NCI-H2227 (cell line): ENCODE results near the gene NUB1.

ENCODE experiments used
- DNase-seq: peaks from one replicate; lab custom pipeline; 2025; ENCODE audit not compliant: unreplicated experiment; lab: John Stamatoyannopoulos, UW

Gene NUB1

DNA sequence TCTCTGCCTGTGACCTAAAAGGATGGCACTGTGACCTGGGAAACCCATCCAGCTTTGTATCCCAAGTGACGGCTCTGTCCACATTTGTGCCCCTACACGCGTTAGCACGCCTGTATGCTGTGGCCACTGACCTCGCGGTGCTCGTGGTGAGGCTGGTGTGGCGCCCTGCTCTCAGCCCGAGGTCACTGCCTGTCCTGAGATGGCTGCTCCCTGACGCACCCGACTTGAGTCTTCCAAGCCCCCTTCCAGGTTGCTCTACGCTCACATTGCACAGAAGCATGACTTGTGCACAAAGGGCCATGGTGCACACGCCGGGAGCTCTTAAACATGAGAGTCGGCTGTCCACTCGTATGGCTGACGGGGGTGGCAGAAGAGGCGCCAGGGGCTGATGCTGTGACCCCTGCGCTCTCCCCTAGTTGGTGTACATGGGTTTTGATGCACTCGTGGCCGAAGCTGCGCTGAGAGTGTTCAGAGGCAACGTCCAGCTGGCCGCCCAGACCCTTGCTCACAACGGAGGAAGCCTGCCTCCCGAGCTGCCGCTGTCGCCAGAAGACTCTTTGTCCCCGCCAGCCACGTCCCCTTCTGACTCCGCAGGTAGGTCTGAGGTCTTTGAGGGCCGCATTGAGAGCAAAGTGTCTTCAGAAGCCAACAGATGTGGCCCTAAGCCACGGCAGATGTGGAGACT is 34.7 kb downstream of the NUB1 start:
- DNase-seq = no peak

DNA sequence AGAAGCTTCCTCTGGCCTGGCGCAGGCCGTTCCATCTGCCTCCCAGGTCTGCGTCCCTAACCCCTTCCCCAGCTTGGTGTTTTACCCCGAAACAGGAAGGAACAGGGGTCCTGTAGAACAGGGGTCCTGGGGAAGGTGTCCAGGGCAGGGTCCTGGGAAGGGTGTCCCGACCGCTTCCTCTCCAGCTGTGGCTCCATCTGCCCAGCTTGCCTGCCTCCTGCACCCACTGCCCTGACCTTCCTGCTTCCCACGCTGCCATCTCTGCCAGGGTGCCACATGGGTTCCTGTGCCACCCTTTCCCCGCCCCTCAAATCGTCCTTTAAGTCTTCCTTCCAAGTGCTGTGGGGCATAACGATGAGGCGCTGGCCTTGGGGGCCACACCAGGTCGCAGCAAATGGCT is 35.8 kb downstream of the NUB1 start:
- no peak for DNase-seq

DNA sequence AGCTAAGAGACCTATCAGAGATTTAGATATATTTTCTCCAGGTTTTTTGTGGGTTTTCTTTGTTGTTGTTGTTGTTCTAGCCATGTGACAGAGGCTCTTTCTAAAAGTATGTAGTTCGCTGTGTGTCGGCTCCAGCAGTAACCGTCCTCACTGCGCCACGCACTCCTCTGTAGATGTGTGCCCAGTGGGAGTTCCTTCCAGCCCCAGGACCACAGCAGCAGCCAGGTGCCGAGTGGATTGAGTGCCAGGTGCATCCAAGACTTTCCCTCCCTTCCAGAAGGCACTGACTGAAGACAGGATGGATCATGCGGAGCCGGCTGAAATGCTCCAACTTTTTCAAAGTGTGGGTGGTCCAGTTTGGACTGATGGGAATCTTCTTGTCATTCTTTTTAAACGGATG is 36.4 kb downstream of the NUB1 start:
- no peak for DNase-seq

DNA sequence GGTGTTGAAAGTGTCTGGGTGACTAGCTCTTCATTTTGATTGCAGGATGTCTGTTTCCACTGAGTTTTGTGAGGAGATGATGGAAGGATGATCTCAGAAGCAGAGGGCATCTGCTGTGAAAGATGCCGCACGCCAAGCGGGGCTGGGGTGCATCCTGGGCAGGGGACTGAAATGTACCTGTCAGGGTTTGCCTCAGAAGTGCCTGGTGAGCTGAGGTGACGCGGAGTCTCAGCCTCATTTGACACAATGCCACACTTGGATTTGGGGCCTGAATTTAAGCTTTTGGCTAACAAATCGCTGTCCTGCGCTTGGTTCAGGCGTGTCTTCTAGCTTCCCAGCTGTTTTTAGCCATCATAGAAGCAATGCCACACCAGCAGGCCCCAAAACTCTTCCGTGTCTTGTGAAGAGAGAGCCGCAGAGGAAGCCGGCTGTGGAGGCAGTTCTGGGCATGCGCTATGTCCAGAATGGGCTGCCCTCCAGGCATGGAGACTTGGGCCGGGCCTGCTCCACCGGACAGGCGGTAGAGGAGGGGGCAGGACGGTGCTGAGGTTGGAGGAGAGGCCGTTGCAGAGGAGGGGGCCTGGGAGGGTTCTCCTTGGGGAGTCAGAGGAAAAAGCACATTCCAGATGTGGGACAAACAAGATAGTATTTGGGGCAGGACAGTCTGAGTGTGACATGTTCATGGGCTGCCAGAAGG is 37.0 kb downstream of the NUB1 start:
- DNase-seq = no peak

DNA sequence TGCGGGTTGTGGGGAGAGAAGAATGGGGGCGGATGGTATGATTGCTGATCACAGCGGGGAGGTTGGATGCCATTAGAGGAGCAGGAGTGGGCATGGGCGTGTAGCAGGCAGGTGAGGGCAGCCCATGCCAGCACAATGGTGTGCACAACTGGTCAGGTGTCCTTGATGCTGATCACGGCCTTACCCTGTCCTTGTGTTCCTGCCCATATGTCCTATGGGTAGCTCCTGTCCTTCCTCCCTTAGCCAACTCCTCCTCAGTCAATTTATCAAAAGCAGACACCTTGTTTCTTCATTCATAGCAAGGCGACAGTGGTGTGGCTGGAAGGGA is 37.5 kb downstream of the NUB1 start:
- no peak for DNase-seq

DNA sequence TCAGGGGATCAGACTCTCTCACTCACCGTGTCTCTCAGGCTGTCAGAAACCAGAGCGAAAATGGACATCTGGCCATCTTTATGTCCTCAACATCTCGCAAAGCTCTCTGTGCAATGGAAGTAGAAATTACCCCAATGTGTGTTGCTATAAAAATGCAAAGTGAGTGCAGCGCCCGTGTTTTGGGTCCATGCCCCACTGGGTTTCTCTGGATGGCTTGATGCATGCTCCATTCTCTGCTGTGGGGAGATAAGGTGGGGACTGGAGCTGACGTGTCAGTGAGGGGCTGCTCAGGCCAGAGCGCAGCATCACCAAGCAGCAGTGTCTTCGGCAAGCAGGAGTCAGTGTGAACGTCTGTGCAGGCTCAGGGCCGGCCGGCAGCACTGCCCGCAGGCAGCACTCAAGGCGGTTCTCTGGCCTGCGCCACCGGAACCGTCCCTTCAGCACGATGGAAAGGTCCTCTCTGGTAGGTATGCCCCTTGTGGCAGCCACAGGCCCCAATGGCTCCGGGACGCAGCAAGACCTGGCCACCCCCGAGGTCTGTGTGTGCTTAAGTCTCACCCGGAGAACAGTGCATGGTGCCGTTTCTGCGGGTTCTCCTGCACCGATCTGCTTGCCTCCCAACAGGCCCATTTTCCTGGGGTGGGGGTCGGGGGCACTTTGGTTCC is 38.1 kb downstream of the NUB1 start:
- no peak for DNase-seq

DNA sequence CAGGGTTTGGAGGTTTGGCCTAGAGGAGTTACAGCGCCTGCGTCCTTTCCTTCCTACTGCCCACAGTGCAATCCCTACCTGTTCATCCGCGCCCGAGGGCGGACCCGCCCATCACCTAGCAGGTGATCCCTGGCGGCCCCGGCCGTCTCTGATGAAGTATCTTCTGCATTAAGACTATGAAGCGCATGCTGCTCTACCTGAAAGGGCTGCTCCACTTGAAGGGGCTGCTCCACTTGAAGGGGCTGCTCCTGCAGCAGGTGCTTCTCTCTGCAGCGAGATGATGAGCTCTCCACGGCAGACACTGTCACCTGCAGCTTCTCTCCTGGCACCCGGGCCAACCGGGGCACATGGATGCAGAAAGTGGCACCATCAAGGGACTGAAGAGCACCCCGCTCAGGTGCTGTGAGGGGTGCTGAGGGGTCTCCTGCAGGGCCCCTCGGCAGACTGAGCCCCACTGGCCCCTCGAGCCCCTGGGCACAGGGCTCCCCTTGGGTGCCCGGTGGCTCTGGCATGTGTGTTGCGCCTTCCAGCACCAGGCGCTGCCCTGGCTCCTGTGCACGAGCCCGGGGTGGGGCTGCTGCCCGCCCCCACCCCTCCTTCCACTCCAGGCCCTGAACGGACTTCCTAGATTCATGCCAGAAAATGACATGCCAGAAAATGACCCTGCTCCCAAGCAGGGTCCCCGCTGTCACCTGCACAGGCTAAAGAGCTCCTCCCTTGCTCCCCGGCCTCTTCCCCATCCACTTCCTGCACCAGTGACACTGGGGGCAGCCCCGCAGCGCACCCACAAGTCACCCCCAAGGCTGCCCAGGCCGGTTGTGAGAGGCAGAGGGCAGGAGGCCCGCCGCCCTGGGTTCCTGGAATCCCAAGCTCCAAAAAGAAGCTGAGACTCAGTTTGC is 38.8 kb downstream of the NUB1 start:
- DNase-seq = no peak

DNA sequence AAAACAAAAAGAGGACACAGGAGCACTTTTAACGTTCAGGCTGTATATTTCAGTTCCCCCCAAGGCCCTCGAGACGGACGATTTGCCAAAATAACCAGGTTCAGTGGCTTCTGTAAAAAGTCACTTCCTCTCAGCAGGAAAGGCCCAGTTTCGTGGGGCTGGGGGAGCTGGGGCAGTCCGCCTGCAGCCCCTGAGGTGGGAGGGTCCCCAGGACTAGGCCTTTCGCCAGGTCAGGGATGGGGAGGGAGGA is 39.4 kb downstream of the NUB1 start:
- DNase-seq = no peak

DNA sequence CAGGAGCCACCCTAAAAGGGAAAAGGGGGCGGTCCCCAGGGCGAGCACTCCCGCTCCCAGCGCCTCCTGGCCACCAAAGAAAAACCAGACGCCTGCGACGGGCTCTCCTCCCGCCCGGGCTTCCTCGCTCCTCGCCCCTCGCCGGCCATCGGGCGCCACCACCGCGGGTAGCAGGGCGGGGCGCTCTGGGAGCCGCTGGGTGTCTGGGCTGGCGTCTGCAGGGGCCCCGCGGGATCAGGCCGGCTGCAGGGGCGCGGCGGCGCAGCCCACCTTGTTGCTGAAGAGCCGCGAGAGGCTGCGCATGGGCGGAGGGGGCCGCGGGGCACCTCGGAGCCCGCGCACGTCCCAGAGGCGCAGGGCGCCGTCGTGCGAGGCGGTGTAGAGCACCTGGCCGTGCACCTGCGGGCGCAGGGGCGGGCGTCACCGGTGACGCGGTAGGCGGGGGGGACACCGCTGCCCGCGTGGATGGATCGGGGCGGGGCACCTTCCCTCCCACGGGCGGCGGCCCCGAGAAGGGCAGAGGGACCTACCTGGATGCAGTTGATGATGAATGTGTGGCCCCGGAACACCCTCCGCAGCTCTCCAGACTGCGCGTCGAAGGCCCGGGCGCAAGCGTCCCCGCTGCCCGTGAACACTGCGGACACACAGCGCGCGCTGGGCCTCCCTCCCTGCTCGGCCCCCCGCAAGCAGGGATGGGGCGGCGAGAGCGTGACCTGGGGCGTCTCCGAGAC is 39.9 kb downstream of the NUB1 start:
- DNase-seq = peak; percentile 28

DNA sequence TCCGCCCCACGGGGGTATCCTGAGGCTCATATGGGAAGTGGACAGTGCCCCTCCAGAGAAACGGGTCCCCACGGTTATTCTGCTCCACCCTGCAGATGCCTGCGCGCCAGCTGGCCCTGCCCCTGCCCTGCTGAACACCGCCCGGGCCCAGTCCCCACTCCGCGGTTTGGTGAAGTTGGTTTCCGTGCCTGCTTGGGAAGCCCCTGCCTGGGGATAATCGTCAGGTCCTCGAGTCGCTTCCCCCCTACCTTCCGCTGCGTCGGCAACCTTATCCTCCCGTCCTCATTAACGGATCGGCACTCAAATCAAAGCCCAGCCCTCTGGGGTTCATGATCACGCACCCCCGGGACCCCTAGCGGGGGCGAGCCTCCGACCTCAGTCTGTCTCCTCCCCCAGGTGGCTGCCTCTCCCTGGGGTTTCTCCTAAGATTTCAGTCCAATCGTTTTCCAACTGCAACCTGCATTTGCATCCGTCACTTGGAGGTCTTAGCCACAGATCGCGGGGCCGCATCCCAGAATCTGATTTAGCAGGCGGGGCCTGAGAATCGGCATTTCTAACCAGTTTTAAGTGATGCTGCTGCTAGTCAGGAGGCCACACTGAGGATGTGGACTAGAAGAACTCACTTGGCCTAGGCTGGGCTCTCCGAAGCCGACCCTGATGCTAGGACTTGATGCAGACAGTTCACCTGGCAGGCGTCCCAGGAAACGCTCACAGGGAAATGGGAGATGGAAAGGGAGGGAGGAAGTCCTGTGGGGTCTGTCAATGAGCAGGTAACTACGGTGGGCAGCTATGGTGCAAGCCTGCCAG is 40.7 kb downstream of the NUB1 start:
- DNase-seq = no peak

DNA sequence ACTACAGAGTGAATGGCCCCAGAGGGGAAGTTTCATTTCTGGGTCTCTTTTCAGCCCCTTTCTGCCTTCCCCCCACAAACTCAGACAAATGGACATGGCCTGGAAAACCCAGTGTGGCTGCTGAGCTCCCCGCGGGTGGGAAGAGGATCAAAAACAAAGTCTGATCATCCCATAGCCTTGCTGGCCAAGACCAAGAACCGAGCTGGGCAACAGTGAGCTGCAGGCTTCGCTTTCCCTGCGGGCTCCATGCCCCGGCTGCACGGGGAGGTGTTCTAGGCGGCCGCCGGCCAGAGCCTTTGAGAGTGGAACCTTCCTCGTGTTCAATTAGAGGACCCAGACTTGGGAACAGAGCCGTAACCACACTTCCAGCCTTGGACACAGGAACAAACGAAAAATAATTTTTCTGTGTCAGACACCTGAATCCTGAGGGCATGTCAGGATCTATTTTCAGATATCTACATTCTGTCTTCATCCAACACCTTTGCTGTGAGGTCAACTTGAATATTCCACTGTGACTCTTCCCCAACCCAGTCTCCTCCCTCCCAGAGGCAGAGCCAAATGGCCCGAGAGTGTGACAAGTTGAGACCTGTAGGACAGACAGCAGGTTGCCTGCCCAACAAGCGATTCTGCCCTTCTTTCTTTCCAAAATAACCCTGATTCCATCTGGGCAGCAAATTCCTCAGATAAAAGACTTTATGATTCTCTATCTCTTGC is 42.2 kb downstream of the NUB1 start:
- no peak for DNase-seq

DNA sequence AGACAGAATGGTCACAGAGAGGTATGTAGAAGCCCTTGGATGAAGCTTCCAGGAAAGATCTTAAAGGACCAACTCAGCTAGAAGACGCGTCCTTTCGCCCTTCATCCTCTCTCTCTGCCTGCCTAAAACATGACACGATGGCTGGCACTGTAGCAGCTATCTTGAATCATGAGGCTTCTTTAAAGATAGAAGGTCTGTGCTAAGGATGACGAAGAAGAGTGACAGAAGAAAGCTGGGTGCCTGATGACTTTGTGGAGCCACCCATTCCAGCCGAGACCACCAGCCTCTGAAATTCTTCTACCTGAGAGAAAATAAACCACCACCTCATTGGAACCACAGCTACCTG is 42.7 kb downstream of the NUB1 start:
- DNase-seq = no peak

DNA sequence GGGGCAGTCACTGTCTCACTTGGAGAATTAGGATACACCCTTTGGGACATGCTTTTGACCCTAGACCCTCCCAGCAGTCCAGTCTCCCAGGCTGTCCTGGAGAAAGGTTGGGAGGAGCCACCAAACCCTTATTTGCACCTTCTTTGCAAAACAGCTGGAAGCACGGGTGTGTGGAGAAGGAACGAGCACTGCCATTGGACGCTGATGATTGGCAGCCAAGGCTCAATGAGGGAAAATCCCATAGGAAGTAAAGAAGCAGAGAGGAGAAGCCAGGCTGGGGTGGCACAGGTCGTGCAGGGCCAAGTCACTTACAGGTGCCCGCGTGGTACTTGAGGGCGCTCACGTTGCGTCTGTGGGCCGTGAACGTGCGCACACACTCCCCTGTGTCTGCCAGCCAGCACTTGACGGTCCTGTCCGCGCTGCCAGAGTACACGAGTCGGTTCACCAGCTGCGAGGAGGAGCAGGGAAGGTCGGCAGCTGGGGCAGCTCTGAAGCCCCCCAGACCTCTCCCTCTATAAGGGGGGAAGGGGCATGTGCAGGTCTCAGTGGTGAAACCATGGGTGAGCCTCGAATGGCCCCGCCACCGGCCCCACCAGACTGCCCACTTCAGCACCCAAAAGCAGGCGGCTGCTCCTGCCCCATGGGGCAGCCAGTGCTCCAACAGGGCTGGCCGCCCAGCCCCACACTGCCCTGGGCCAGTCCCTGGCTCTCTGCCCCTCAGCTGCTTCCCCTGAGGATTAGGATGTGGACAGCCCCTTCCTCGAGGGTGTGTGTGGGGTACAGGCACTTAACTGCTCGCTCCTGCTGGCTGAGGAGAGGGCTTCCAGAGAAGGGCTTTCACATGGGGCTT is 43.4 kb downstream of the NUB1 start:
- no peak for DNase-seq

DNA sequence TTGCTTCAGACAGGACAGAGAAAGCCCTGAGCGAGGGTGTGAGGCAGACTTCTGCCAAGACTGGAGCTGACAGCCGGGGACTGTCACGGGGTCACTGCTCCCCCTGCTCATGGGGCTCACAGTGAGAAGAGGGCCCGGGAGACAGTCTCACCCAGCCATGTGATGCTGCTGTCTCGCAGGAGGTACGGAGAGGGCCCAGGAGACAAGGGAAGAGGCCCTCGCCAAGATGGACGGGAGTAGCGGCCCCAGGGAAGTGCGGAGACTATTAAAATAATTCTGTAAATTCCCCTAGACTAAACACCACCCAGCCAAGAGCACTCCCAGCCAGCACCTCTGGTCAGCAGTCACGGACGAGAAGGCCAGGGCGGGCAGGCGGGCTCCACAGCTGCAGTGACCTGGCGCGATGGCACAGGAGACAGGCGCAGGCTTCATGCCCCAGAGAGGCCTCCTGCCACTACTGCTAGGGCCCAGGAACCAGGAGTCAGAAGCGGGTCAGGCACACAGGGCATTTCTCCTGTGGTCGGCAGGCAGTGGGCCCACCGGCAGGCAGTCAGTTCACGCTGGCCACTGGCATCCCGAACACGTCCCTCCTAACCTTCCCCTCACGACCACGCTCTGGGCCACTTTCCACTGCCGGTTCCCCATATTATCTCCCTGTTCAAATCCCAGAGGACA is 44.2 kb downstream of the NUB1 start:
- no peak for DNase-seq

DNA sequence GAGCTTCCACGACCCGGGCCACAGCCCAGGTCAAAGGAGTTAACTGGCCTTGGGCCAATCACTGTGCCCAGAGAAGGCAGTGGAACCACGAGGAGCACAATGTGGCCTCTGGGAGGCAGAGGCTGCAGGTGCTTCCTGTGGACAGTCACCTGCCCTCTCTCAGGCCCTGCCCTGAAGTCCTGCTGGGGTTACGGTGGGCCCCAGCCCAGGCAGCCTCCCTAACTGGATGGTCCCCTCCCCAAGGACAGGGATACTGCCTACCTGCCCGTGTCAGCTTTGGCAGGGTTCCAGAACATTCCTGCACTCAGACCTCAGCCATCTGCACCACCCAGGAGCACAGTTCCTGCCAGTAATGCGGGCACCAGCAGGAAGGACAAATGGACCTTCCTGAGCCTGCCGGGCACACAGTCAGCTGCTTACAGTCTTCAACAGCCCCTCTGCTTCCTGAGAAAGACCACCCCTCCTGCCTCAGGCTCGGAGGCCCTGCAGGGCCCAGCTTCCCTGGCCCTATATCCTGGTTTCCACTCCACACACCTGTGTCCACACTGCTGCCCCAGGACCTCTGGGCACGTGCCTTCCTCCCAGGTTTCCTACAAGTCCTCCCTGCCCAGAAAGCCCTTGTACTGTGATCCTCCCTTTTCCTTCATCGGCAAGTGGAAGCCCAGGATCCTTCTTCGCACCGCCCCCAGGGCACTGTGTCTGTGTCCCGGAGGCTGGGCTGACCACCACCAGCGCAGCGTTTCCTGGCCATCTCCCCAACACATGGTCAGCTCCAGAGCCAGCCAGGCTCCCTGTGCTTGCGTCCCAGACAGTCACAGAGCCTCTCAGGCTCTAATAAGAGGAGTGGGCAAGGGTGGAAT is 44.9 kb downstream of the NUB1 start:
- no peak for DNase-seq

DNA sequence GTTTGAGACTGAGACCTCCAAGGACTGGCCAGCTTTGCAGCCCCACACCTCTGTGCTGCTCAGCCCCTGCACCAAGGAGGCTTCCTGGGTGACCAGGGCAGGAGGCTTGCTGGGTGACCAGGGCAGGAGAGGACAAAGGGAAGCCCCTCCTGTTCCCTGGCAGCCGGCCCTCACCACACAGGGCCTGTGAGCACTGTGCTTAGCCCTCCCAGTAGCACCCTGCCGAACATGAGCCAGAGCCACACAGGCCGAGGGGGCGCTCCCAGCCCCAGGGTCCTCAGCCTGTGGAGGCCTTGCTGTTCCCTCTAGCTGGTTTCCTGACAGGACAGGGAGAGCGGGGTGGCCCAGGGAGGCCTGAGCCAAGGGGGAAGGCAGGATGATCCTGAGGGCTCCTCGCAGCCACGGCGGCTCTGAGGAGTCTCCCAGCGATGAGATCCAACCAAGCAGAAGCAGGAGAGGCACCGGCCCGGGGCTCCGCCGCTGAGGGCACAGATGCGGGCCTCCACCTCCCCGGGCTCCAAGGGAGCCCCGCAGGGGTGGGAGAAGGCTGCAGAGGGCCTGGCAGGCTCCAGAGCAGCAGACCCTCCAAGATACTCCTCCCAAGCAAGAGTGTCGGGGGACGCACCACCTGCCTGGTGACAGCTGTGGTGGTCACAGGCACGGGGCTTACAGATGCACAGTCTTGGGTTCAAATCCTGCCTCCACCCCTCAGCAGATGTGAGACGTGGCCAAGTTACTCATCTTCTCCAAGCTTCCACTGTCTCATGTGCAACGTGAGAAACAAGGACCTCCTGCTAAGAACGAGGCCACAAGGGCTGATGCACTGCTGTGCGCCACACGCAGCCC is 45.8 kb downstream of the NUB1 start:
- DNase-seq = no peak

DNA sequence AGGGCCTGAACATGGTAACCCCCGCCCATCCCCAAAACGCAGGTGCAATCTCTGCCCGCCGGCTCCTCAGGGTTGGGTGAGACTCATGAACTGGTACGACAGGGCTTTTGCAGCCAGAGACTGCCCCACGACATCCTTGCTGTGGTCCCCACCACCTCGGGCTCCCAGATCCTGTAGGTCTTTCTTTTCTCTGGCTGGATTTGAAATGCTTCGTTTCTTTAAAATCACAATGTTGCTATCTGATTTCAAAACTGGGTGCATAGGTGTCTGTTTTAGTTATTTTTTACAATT is 46.3 kb downstream of the NUB1 start:
- DNase-seq = no peak
